HK-2 (cell line): ENCODE measurements around the gene USF2.
"Not testable (repeated sequence)": the region's sequence is repeated elsewhere in the genome, so short reads cannot be mapped to it uniquely, and the experiment has no call there.

Source experiments
- DNase-seq: peaks from one replicate; pipeline ENCODE4 v3.0.0-alpha.2; 2018; ENCODE audit not compliant: unreplicated experiment

USF2 gene

GRCh38 chr19:35284153-35285094 lies 15.7 kb downstream of the USF2 start:
- no peak for DNase-seq

GRCh38 chr19:35285095-35285449 lies 16.3 kb downstream of the USF2 start:
- DNase-seq = no peak

GRCh38 chr19:35285465-35285864 lies 16.7 kb downstream of the USF2 start:
- not testable (repeated sequence) for DNase-seq

GRCh38 chr19:35286101-35286500 lies 17.3 kb downstream of the USF2 start:
- DNase-seq = not testable (repeated sequence)

- no peak for DNase-seq
These were observed 19.0 kb downstream of the USF2 start for GRCh38 chr19:35287713-35288112.

- no peak for DNase-seq
These were observed 19.6 kb downstream of the USF2 start for GRCh38 chr19:35288331-35288730.

- DNase-seq = no peak
These were observed 20.1 kb downstream of the USF2 start for GRCh38 chr19:35288906-35289305.

GRCh38 chr19:35290381-35291127 lies 21.8 kb downstream of the USF2 start:
- DNase-seq = no peak

- no peak for DNase-seq
These were observed 22.5 kb downstream of the USF2 start for GRCh38 chr19:35291259-35291658.

GRCh38 chr19:35291916-35292315 lies 23.2 kb downstream of the USF2 start, which contains the start of gene MAG:
TSS of gene MAG (plus strand) at chr19:35292161. CDS start at chr19:35295409, 3,248 bp downstream.
- no peak for DNase-seq

- DNase-seq = no peak
These were observed 23.9 kb downstream of the USF2 start for GRCh38 chr19:35292421-35293362.

- no peak for DNase-seq
These were observed 24.6 kb downstream of the USF2 start for GRCh38 chr19:35293363-35293739.

GRCh38 chr19:35293808-35294207 lies 25.0 kb downstream of the USF2 start:
- no peak for DNase-seq

- no peak for DNase-seq
These were observed 25.6 kb downstream of the USF2 start for GRCh38 chr19:35294328-35294727.

GRCh38 chr19:35294859-35295791 lies 26.4 kb downstream of the USF2 start:
- no peak for DNase-seq

GRCh38 chr19:35295792-35296462 lies 27.2 kb downstream of the USF2 start:
- no peak for DNase-seq

- no peak for DNase-seq
These were observed 28.1 kb downstream of the USF2 start for GRCh38 chr19:35296644-35297514.

GRCh38 chr19:35297515-35297848 lies 28.7 kb downstream of the USF2 start:
- DNase-seq = no peak

GRCh38 chr19:35297922-35298321 lies 29.2 kb downstream of the USF2 start:
- no peak for DNase-seq
